Measurements from ENCODE around the gene PTPRN2.
"Not testable (repeated sequence)": the region's sequence is repeated elsewhere in the genome, so short reads cannot be mapped to it uniquely, and the experiment has no call there.

The PTPRN2 gene

GRCh38 chr7:158203948-158204347 is 383.7 kb downstream of the PTPRN2 start:
- H3K36me3 ChIP-seq (replicated peaks in 1 of 2; ENCODE audit: control insufficient read depth in 2 of 2, insufficient read depth in 2 of 2, low read length in 2 of 2); H2BK5ac ChIP-seq (ENCODE audit: low read length); H2BK12ac ChIP-seq (ENCODE audit: low read length); H3K4me3 ChIP-seq (ENCODE audit: low read length in 2 of 2); H3K9me3 ChIP-seq (replicated peaks in 1 of 2; ENCODE audit: control insufficient read depth in 2 of 2, insufficient read depth in 1 of 2, low read depth in 1 of 2, low read length in 2 of 2); H2BK120ac ChIP-seq (ENCODE audit: low read depth, low read length); H3K14ac ChIP-seq (ENCODE audit: low read length); H3K79me1 ChIP-seq (ENCODE audit: low read depth, low read length); H2AFZ ChIP-seq (ENCODE audit: low read length); H3K27ac ChIP-seq (replicated peaks; ENCODE audit: low read length); DNase-seq (ENCODE audit: low spot score); H4K8ac ChIP-seq (ENCODE audit: low read depth, low read length); H3K4ac ChIP-seq (ENCODE audit: low read length); H3K23ac ChIP-seq (ENCODE audit: low read depth, low read length, poor library complexity); H3K9ac ChIP-seq (ENCODE audit: low read depth, low read length, poor library complexity); H4K91ac ChIP-seq (ENCODE audit: low read depth, low read length, poor library complexity); H3K27me3 ChIP-seq (ENCODE audit: control insufficient read depth in 3 of 3, insufficient read depth in 3 of 3, low read depth in 1 of 3, low read length in 3 of 3); H2AK5ac ChIP-seq (ENCODE audit: low read depth, low read length); H2BK15ac ChIP-seq (ENCODE audit: low read length); H3K4me2 ChIP-seq (ENCODE audit: insufficient read depth, low read length, poor library complexity, severe bottlenecking); H3K4me1 ChIP-seq (ENCODE audit: control insufficient read depth in 2 of 2, insufficient read depth in 1 of 2, low read depth in 1 of 2, low read length in 2 of 2): not testable (repeated sequence)
- H3K18ac ChIP-seq (ENCODE audit: low read length) = peak overlapping the region; percentile 27
- WGBS, 2 donors (ENCODE audit: extremely low coverage in 2 of 2, insufficient read length in 2 of 2, insufficient replicate concordance in 1 of 2) = no CpG with 5 or more reads among the region's 42 CpGs

GRCh38 chr7:158194365-158194900 is 393.2 kb downstream of the PTPRN2 start:
- no peaks in the 10 kb centered on the region for H3K36me3 ChIP-seq (replicated peaks in 1 of 2; ENCODE audit: control insufficient read depth in 2 of 2, insufficient read depth in 2 of 2, low read length in 2 of 2)
- no peak overlapping the region for H2AK5ac ChIP-seq (ENCODE audit: low read depth, low read length)
- no peak overlapping the region for H2BK15ac ChIP-seq (ENCODE audit: low read length)
- peak overlapping the region; percentile 26 for H3K23ac ChIP-seq (ENCODE audit: low read depth, low read length, poor library complexity)
- H2BK12ac ChIP-seq (ENCODE audit: low read length) = no peak overlapping the region
- H2AFZ ChIP-seq (ENCODE audit: low read length) = no peak overlapping the region
- H3K79me1 ChIP-seq (ENCODE audit: low read depth, low read length) = no peaks in the 10 kb centered on the region
- H3K9ac ChIP-seq (ENCODE audit: low read depth, low read length, poor library complexity) = no peak overlapping the region
- H4K8ac ChIP-seq (ENCODE audit: low read depth, low read length) = no peak overlapping the region
- no peaks in the 10 kb centered on the region for H3K4me1 ChIP-seq (ENCODE audit: control insufficient read depth in 2 of 2, insufficient read depth in 1 of 2, low read depth in 1 of 2, low read length in 2 of 2)
- H4K91ac ChIP-seq (ENCODE audit: low read depth, low read length, poor library complexity) = no peak overlapping the region
- no peak overlapping the region for H3K4ac ChIP-seq (ENCODE audit: low read length)
- no peak overlapping the region for H3K27ac ChIP-seq (replicated peaks; ENCODE audit: low read length)
- DNase-seq (ENCODE audit: low spot score) = no peak
- H2BK120ac ChIP-seq (ENCODE audit: low read depth, low read length) = no peak overlapping the region
- H3K9me3 ChIP-seq (replicated peaks in 1 of 2; ENCODE audit: control insufficient read depth in 2 of 2, insufficient read depth in 1 of 2, low read depth in 1 of 2, low read length in 2 of 2) = peaks cover 3 to 10% of the 10 kb centered on the region in 2 donors
- no CpG with 5 or more reads among the region's 15 CpGs for WGBS, 2 donors (ENCODE audit: extremely low coverage in 2 of 2, insufficient read length in 2 of 2, insufficient replicate concordance in 1 of 2)
- H2BK5ac ChIP-seq (ENCODE audit: low read length) = no peak overlapping the region
- H3K27me3 ChIP-seq (ENCODE audit: control insufficient read depth in 3 of 3, insufficient read depth in 3 of 3, low read depth in 1 of 3, low read length in 3 of 3) = no peaks in the 10 kb centered on the region
- H3K4me2 ChIP-seq (ENCODE audit: insufficient read depth, low read length, poor library complexity, severe bottlenecking) = no peak overlapping the region
- no peak overlapping the region for H3K14ac ChIP-seq (ENCODE audit: low read length)
- peak overlapping the region; percentile 13 for H3K18ac ChIP-seq (ENCODE audit: low read length)
- no peak overlapping the region for H3K4me3 ChIP-seq (ENCODE audit: low read length in 2 of 2)

GRCh38 chr7:158193446-158193845 is 394.2 kb downstream of the PTPRN2 start:
- H3K4me1 ChIP-seq (ENCODE audit: control insufficient read depth in 2 of 2, insufficient read depth in 1 of 2, low read depth in 1 of 2, low read length in 2 of 2) = no peaks in the 10 kb centered on the region
- H4K8ac ChIP-seq (ENCODE audit: low read depth, low read length) = no peak overlapping the region
- no peak overlapping the region for H2BK12ac ChIP-seq (ENCODE audit: low read length)
- H3K23ac ChIP-seq (ENCODE audit: low read depth, low read length, poor library complexity) = no peak overlapping the region
- H3K18ac ChIP-seq (ENCODE audit: low read length) = no peak overlapping the region
- no CpG with 5 or more reads among the region's 14 CpGs for WGBS, 2 donors (ENCODE audit: extremely low coverage in 2 of 2, insufficient read length in 2 of 2, insufficient replicate concordance in 1 of 2)
- H3K79me1 ChIP-seq (ENCODE audit: low read depth, low read length) = no peaks in the 10 kb centered on the region
- H3K9ac ChIP-seq (ENCODE audit: low read depth, low read length, poor library complexity) = no peak overlapping the region
- no peak overlapping the region for H3K14ac ChIP-seq (ENCODE audit: low read length)
- H2AK5ac ChIP-seq (ENCODE audit: low read depth, low read length) = no peak overlapping the region
- H2BK120ac ChIP-seq (ENCODE audit: low read depth, low read length) = no peak overlapping the region
- no peak overlapping the region for H2BK15ac ChIP-seq (ENCODE audit: low read length)
- no peak overlapping the region for H2BK5ac ChIP-seq (ENCODE audit: low read length)
- no peak overlapping the region for H3K27ac ChIP-seq (replicated peaks; ENCODE audit: low read length)
- peaks cover 3 to 10% of the 10 kb centered on the region in 2 donors for H3K9me3 ChIP-seq (replicated peaks in 1 of 2; ENCODE audit: control insufficient read depth in 2 of 2, insufficient read depth in 1 of 2, low read depth in 1 of 2, low read length in 2 of 2)
- H3K27me3 ChIP-seq (ENCODE audit: control insufficient read depth in 3 of 3, insufficient read depth in 3 of 3, low read depth in 1 of 3, low read length in 3 of 3) = no peaks in the 10 kb centered on the region
- H4K91ac ChIP-seq (ENCODE audit: low read depth, low read length, poor library complexity) = no peak overlapping the region
- DNase-seq (ENCODE audit: low spot score) = no peak
- no peak overlapping the region for H3K4me2 ChIP-seq (ENCODE audit: insufficient read depth, low read length, poor library complexity, severe bottlenecking)
- no peak overlapping the region for H3K4me3 ChIP-seq (ENCODE audit: low read length in 2 of 2)
- H3K4ac ChIP-seq (ENCODE audit: low read length) = no peak overlapping the region
- no peak overlapping the region for H2AFZ ChIP-seq (ENCODE audit: low read length)
- no peaks in the 10 kb centered on the region for H3K36me3 ChIP-seq (replicated peaks in 1 of 2; ENCODE audit: control insufficient read depth in 2 of 2, insufficient read depth in 2 of 2, low read length in 2 of 2)

- Histone ChIP-seq H2BK15ac (ENCODE audit: low read length) (no peak overlapping the region), H3K18ac (ENCODE audit: low read length) (peak overlapping the region; percentile 50), H2BK12ac (ENCODE audit: low read length) (no peak overlapping the region), H3K14ac (ENCODE audit: low read length) (no peak overlapping the region), H3K4me1 (ENCODE audit: control insufficient read depth in 2 of 2, insufficient read depth in 1 of 2, low read depth in 1 of 2, low read length in 2 of 2) (no peaks in the 10 kb centered on the region), H2AK5ac (ENCODE audit: low read depth, low read length) (peak overlapping the region; percentile 29), H3K9ac (ENCODE audit: low read depth, low read length, poor library complexity) (no peak overlapping the region), H3K4me3 (ENCODE audit: low read length in 2 of 2) (no peak overlapping the region), H2BK5ac (ENCODE audit: low read length) (no peak overlapping the region), H3K23ac (ENCODE audit: low read depth, low read length, poor library complexity) (no peak overlapping the region), H3K4ac (ENCODE audit: low read length) (no peak overlapping the region), H3K27ac (replicated peaks; ENCODE audit: low read length) (no peak overlapping the region), H4K8ac (ENCODE audit: low read depth, low read length) (no peak overlapping the region), H3K4me2 (ENCODE audit: insufficient read depth, low read length, poor library complexity, severe bottlenecking) (no peak overlapping the region), H4K91ac (ENCODE audit: low read depth, low read length, poor library complexity) (no peak overlapping the region), H2BK120ac (ENCODE audit: low read depth, low read length) (no peak overlapping the region), H3K27me3 (ENCODE audit: control insufficient read depth in 3 of 3, insufficient read depth in 3 of 3, low read depth in 1 of 3, low read length in 3 of 3) (no peaks in the 10 kb centered on the region), H3K9me3 (replicated peaks in 1 of 2; ENCODE audit: control insufficient read depth in 2 of 2, insufficient read depth in 1 of 2, low read depth in 1 of 2, low read length in 2 of 2) (peaks cover 3 to 8% of the 10 kb centered on the region in 2 donors), H2AFZ (ENCODE audit: low read length) (no peak overlapping the region), H3K79me1 (ENCODE audit: low read depth, low read length) (no peaks in the 10 kb centered on the region), H3K36me3 (replicated peaks in 1 of 2; ENCODE audit: control insufficient read depth in 2 of 2, insufficient read depth in 2 of 2, low read length in 2 of 2) (no peaks in the 10 kb centered on the region)
- no CpG with 5 or more reads among the region's 18 CpGs for WGBS, 2 donors (ENCODE audit: extremely low coverage in 2 of 2, insufficient read length in 2 of 2, insufficient replicate concordance in 1 of 2)
- no peak for DNase-seq (ENCODE audit: low spot score)
Observed at GRCh38 chr7:158192956-158193355, 394.7 kb downstream of the PTPRN2 start.
